RWPE2 (cell line): Measurements from ENCODE around the gene ACVR1C.
"Not testable (repeated sequence)": the region's sequence is repeated elsewhere in the genome, so short reads cannot be mapped to it uniquely, and the experiment has no call there.

Source experiments
- ATAC-seq: fragments of 200-7000 bp; cut with Tn5 transposase; 3 replicates; pipeline ENCODE4 v1.9.1; 2021; ENCODE audit warnings: low read depth
- DNase-seq: peaks from one replicate; pipeline ENCODE4 v3.0.0-alpha.2; 2020; ENCODE audit warnings: low spot score
- H3K27ac ChIP-seq: fragments of 450-650 bp; 2 replicates; pipeline ENCODE4 v1.5.1; 2017; ENCODE audit warnings: mild to moderate bottlenecking; ENCODE audit not compliant: poor library complexity, severe bottlenecking
- H3K27me3 ChIP-seq: fragments of 250-450 bp; sonication (Bioruptor Pico); 2 replicates; pipeline ENCODE4 v1.5.1; 2021; ENCODE audit warnings: mild to moderate bottlenecking, moderate library complexity; ENCODE audit not compliant: insufficient read depth, poor library complexity, severe bottlenecking
- H3K36me3 ChIP-seq: fragments of 250-450 bp; sonication (Bioruptor Pico); 2 replicates; pipeline ENCODE4 v1.5.1; 2020; ENCODE audit warnings: low read depth, mild to moderate bottlenecking, moderate library complexity
- H3K4me1 ChIP-seq: fragments of 250-450 bp; sonication (Bioruptor Pico); 2 replicates; pipeline ENCODE4 v1.5.1; 2021; ENCODE audit warnings: mild to moderate bottlenecking, moderate library complexity; ENCODE audit not compliant: insufficient read depth, poor library complexity, severe bottlenecking
- H3K4me3 ChIP-seq: fragments of 250-450 bp; sonication (Bioruptor Pico); 2 replicates; pipeline ENCODE4 v1.5.1; 2021; ENCODE audit warnings: mild to moderate bottlenecking, moderate library complexity; ENCODE audit not compliant: severe bottlenecking
- H3K9me3 ChIP-seq: fragments of 250-450 bp; sonication (Bioruptor Pico); 2 replicates; pipeline ENCODE4 v1.5.1; 2021; ENCODE audit warnings: mild to moderate bottlenecking, moderate library complexity; ENCODE audit not compliant: severe bottlenecking
- CTCF ChIP-seq: fragments of 450-650 bp; IDR thresholded peaks from one replicate; pipeline ENCODE4 v1.5.1; 2017; ENCODE audit warnings: mild to moderate bottlenecking, moderate library complexity; ENCODE audit not compliant: poor library complexity, severe bottlenecking

ACVR1C gene

DNA sequence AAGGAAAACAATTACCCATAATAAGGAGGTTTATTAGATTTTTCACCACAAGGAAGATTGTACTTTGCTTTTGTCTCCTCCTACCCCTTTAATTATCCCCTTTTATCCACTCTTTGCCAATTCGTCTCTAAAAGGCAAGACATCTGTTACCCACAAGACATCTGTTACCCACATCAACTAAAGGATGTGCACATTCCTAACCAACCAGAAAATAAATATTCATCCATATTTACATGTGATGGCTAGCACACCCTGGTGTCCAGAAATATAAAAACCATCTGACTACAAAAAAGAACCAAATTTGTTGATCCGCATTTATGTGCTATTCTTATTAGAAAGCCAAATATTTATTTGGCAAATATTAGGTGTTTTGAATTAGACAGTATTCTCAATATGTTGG lies 35.7 kb downstream of the ACVR1C start:
- Histone ChIP-seq H3K9me3 (no peaks in the 10 kb centered on the region), H3K27ac (no peak overlapping the region), H3K36me3 (no peaks in the 10 kb centered on the region), H3K4me1 (no peaks in the 10 kb centered on the region), H3K27me3 (peaks cover 35% of the 10 kb centered on the region), H3K4me3 (no peak overlapping the region)
- ATAC-seq = no peak
- TF ChIP-seq CTCF = peak; percentile 58
- DNase-seq = no peak

DNA sequence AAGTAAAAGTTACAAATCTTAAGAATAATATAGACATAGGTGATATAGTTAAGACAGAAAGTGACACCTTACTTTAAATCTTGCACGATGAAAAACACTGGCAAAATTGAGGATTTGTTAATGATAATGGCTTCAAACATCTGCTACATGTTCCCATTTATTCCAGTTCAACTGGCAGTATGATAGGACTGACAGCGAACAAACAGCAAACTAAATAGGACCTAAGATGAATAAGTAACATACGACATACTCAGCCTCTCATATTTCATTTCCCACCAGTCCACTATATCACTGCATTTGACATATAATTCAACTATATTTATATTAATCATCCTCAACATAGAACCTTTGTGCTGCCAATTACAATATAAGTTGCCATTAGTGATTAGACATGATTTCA lies 36.3 kb downstream of the ACVR1C start:
- Histone ChIP-seq H3K9me3 (no peaks in the 10 kb centered on the region), H3K4me3 (no peak overlapping the region), H3K4me1 (no peaks in the 10 kb centered on the region), H3K36me3 (no peaks in the 10 kb centered on the region), H3K27ac (no peak overlapping the region), H3K27me3 (peaks cover 29% of the 10 kb centered on the region)
- DNase-seq (no peak), ATAC-seq (no peak)
- TF ChIP-seq CTCF = no peak

- no peak overlapping the region for H3K4me3 ChIP-seq
- ATAC-seq (no peak), DNase-seq (no peak)
- peaks cover 4% of the 10 kb centered on the region for H3K27me3 ChIP-seq
- no peak overlapping the region for H3K27ac ChIP-seq
- TF ChIP-seq CTCF = no peak
- no peaks in the 10 kb centered on the region for H3K4me1 ChIP-seq
- no peaks in the 10 kb centered on the region for H3K9me3 ChIP-seq
- H3K36me3 ChIP-seq = no peaks in the 10 kb centered on the region
Observed at GRCh38 chr2:157587576-157587975, 41.1 kb downstream of the ACVR1C start.

GRCh38 chr2:157574165-157574564 lies 54.5 kb downstream of the ACVR1C start:
- no peaks in the 10 kb centered on the region for H3K4me1 ChIP-seq
- DNase-seq (no peak), ATAC-seq (no peak)
- no peaks in the 10 kb centered on the region for H3K36me3 ChIP-seq
- TF ChIP-seq CTCF = no peak
- no peak overlapping the region for H3K4me3 ChIP-seq
- H3K9me3 ChIP-seq = no peaks in the 10 kb centered on the region
- H3K27me3 ChIP-seq = no peaks in the 10 kb centered on the region
- no peak overlapping the region for H3K27ac ChIP-seq

- ATAC-seq = no peak
- Histone ChIP-seq H3K9me3 (no peaks in the 10 kb centered on the region), H3K36me3 (no peaks in the 10 kb centered on the region), H3K27ac (no peak overlapping the region), H3K4me1 (no peaks in the 10 kb centered on the region), H3K27me3 (no peaks in the 10 kb centered on the region), H3K4me3 (no peak overlapping the region)
- TF ChIP-seq CTCF = peak; percentile 35
- no peak for DNase-seq
Observed at GRCh38 chr2:157572725-157573124, 55.9 kb downstream of the ACVR1C start.

DNA sequence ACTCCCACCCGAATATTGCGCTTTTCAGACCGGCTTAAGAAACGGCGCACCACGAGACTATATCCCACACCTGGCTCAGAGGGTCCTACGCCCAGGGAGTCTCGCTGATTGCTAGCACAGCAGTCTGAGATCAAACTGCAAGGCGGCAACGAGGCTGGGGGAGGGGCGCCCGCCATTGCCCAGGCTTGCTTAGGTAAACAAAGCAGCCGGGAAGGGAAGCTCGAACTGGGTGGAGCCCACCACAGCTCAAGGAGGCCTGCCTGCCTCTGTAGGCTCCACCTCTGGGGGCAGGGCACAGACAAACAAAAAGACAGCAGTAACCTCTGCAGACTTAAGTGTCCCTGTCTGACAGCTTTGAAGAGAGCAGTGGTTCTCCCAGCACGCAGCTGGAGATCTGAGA lies 62.0 kb downstream of the ACVR1C start:
- not testable (repeated sequence) for DNase-seq, H3K36me3 ChIP-seq, H3K27ac ChIP-seq, H3K4me3 ChIP-seq, ATAC-seq, H3K4me1 ChIP-seq, H3K27me3 ChIP-seq, H3K9me3 ChIP-seq

GRCh38 chr2:157566113-157566512 lies 62.6 kb downstream of the ACVR1C start:
- not testable (repeated sequence) for DNase-seq, H3K9me3 ChIP-seq, H3K27ac ChIP-seq, H3K36me3 ChIP-seq, ATAC-seq, H3K27me3 ChIP-seq, H3K4me1 ChIP-seq, H3K4me3 ChIP-seq
